GM19035 (cell line): ENCODE results near the gene PLA2G5.

Experiments used
- ATAC-seq: cut with Tn5 transposase; IDR thresholded peaks from one replicate; pipeline ENCODE4 v1.9.1; 2021; ENCODE audit not compliant: unreplicated experiment

The PLA2G5 gene

DNA sequence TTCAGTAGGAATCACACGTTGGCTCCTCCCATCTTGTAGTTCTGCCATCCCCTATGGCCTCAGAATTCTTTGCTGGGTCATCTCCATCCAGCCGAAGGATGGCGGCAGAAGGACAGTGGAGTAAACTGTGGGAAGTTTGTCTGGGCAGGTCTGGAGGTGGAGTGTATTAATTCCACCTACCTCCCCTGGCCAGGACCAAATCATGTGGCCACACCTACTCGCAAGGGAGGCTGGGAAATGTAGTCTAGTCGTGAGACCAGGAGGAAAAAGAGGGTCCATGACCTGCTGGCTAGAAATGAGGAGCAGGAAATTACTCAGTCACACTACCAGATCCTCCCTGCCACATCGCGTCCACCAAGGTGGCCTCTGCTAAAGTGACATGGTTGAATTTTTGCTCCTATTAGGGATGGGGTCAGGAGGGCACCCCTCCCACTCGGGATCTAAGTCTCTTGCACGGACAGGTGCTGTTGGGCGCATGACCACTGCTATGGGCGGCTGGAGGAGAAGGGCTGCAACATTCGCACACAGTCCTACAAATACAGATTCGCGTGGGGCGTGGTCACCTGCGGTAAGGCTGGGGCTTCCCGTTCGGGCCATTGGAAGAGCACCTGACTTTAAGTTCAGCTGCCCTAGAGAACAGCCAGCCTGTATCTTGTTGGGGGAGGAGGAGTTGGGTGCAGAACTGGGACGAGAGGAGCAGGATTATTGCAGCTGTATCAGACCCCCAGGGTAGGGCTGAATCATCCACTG, 19.5 kb downstream of the PLA2G5 start:
- ATAC-seq, result no peak

DNA sequence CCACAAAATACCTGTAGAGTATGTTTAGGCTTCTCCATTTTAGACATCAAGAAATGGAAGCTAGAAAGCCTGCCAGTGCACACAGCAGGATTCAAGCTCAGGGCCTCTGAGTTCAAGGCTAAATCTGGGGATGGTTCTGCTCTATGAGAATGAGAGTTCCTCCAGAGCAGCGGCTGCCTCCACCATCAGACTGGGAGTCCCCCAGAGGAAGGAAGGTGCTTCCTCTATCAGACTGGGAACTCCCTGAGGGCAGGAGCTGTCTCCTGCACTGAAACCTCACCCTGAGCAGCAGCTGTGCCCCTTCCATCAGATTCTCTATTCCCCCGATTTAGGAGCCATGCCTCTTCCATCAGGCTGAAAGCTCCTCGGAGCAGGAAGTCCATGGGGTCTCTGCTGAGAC, 20.1 kb downstream of the PLA2G5 start:
- ATAC-seq, result no peak

- ATAC-seq, result no peak
These were observed 20.6 kb downstream of the PLA2G5 start for GRCh38 chr1:20090641-20091040.

DNA sequence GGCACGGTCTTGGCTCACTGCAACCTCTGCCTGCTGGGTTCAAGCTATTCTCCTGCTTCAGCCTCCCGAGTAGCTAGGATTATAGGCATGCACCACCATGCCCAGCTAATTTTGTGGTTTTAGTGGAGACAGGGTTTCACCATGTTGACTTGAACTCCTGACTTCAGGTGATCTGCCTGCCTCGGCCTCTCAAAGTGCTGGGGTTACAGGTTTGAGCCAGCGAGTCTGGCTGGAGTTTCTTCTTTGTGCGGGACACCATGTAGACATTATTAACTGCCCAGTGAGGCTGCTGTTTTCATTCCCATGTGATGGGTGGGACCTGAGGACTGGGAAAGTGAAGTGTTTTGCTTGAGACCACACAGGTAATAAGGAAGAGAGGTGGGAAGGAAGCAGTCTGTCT, 23.3 kb downstream of the PLA2G5 start:
- no peak for ATAC-seq

GRCh38 chr1:20093940-20094391, 24.0 kb downstream of the PLA2G5 start:
- no peak for ATAC-seq

GRCh38 chr1:20095564-20096434, 25.8 kb downstream of the PLA2G5 start:
- ATAC-seq, result no peak

DNA sequence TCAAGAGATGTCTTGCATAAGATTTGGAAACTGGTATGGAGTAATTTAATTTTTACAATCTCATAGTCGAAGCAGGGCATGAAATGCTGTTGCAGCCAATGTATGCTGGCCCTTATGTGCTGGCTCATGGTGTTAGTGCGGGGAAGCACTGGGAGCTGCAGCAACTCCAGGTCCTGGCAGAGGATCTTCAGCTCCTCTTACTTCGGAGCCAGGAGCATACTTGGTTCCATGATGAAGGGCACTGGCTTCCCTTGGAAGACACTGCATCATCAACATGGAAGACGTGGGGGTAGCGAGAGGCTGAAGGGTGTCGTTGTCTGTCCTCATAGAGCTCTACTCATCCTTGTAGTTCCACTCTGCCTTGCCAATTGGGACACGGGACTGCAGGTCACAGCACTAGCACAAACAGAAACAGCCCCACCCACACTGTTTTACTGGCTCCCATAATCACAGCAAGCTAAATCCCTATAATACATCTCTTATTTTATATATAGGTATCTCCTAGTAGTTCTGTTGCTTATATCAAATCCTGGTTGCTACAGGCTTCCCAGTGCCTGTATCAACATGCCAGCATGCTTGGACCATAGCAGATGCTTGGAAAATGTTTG, 26.9 kb downstream of the PLA2G5 start:
- no peak for ATAC-seq

DNA sequence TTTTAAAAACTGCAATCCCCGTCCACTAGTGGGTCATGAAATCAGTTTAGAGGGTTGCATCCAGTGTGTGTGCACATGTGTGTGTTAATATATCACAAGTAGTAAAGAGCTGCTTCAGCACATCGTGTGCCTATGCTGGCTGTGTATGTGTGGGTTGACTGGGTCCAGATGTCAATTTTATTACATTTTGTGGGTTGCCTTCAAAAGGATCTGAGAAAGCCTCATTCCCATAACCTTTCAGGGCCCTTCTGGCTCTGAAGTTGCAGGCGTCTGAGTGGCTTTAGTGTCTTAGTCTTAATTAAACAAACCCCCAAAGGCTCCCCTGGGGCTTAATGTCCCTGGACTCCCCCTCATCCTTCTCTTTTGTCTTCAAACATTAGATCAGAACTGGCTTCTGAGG, 29.5 kb downstream of the PLA2G5 start:
- ATAC-seq, result no peak

DNA sequence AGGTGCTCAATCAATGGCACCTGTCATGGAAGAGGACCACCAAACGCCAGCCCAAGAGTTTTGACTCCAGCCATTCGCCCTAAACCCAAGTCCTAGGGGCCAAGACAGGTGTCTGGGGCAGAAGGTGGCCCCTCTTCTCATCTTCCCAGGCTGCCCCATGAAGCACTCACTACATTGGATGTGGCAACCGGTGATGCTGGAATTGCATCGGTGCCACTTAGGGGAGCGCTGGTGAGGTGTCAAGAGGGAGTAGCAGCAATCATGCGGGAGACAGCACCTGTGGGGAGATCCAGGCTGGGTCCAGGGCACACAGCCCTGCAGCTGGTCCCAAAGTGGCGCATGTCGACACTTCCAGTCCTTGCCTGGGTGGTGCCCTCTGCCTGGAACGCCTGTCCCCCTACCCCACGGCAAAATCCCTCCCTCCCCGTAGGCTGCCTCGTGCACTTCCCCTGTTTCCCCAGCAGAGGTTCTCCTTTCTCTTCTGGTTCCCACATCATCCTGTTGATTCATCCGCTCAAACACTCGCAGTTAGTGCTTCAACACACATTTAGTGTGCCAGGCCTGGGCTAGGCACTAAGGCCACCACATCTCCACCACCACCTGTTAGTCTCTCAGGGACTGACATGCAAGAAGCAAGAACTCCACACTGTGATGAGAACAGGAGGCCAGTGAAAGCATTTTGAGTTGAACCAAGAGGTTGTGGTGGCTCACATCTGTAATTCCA, 30.8 kb downstream of the PLA2G5 start:
- no peak for ATAC-seq

GRCh38 chr1:20102875-20103274, 32.9 kb downstream of the PLA2G5 start:
- ATAC-seq, result no peak

GRCh38 chr1:20105856-20106255, 35.9 kb downstream of the PLA2G5 start:
- no peak for ATAC-seq

DNA sequence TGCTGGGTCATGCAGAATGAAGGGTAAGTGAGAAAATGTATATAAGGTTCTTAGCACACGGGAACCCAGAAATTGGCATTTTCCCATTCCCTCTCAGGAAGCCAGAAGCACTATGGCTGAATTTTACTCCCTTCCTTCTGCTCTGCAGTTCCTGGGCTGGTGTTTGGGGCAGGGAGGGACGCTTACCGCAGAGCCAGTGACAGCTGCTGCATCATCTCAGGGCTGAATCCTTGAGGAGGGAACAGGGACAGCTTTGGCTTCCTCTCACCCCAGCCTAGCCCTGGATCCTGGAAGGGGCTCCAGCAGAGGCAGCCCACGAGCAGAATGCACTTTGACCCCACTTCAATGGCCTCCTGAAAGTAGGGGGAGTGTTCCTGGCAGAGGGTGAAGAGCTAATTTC, 37.4 kb downstream of the PLA2G5 start:
- no peak for ATAC-seq

DNA sequence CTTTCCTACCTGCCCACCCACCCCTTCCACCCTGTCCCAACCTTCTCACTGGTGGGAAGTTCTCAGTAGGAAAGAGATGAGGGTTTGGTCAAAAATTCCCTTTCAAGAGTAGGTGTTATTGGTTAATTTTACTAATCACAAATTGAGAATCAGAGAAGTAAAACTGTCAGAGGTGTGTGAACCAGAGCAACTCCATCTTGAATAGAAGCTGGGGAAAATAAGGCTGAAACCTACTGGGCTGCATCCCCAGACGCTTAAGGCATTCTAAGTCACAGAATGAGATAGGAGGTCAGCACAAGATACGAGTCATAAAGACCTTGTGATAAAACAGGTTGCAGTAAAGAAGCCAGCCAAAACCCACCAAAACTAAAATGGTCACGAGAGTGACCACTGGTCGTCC, 37.8 kb downstream of the PLA2G5 start:
- ATAC-seq, result no peak

DNA sequence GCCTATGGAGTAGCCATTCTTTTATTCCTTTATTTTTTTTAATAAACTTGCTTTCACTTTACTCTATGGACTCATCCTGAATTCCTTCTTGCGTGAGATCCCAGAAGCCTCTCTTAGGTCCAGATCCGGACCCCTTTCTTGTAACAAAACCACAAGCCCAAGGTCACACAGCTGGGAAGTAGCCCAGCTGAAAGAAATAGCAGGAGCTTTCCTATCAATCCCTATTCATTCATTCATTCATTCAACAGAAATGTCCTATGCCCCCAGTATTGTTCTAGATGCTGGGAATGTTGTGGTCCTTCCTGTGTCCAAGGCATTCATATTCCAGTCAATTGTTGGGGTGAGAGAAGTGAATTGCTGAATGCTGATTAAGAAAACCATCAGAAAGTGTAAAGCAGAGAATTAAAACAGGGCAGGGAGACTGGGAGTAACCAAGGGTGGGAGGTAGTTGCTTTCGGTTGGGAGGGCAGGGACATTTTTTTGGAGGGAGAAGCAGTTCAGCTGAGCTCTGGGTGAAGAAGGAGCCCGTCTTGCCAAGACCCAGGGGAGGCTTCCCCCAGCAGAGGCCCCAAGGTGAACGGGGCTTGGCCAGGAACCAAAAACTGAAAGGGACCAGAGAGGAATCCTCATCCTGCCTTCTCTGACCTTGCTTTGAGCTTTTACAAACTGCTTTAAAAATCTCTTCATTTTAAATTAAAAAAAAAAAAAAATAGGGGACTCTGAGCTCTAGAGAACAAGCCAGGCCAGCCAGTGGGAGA, 38.6 kb downstream of the PLA2G5 start:
- no peak for ATAC-seq

DNA sequence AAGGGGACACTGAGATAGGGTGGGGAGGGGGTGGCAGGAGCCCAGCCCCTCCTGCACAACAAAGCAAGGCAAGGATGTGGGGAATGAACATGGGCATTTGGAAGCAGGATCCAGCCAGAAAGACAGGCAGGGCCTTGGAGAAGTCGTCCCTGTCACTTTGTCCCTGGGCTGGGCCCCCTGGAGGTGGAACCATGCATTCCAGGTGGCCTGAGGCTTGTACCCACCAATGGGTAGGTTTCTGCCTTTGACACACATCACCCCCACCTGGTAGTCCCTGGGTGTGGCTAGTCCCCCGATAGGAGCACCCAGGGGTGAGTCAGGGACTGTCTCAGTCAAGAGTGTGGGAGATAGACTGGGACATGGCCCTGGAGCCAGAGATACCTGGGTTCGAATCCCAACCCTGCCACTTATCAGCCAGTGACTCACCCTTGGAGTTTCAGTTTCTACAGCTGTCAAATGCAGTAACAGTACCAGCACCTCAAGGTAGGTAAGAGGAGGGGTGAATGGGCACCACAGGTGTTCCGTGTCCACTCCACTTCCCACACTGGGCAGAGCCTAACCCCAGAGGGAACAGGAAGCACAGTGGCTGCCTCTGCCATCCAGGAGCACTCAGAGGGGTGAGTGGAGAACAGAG, 39.3 kb downstream of the PLA2G5 start:
- ATAC-seq, result no peak

- no peak for ATAC-seq
These were observed 40.7 kb downstream of the PLA2G5 start for GRCh38 chr1:20110679-20111078.

- no peak for ATAC-seq
These were observed 41.5 kb downstream of the PLA2G5 start for GRCh38 chr1:20111452-20111851.

GRCh38 chr1:20112279-20113000, 42.4 kb downstream of the PLA2G5 start:
- ATAC-seq, result no peak

GRCh38 chr1:20114021-20114648, 44.1 kb downstream of the PLA2G5 start:
- no peak for ATAC-seq
